ENCODE data around the gene ABHD10.
"Not testable (repeated sequence)": the region's sequence is repeated elsewhere in the genome, so short reads cannot be mapped to it uniquely, and the experiment has no call there.

ABHD10 gene

DNA sequence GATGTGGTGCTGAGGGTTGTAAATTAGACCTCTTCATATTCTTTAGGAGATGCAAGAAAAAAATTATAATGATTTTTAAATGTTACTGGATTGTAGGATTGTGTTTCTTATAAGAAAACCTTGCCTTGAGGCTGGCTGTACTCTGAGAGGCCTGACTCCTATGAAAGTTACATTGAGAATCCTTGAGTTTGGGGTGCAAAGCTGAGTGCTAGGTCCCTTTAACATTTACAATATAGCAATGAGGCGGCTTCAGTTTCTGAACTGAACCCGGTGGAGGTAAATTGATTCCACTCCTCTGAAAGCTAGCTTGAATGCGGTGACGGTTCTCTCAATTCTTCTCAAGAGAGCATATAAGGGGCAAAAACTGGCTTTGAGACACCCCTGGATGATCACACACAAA, 55.6 kb downstream of the ABHD10 start, which contains the start of gene TMPRSS7:
Gene TMPRSS7, plus strand, starts transcription at position 301 of the 400 bp plus-strand sequence. CDS start 110 bp downstream, outside the sequence.
- no peak for DNase-seq (ENCODE audit: low read depth)

DNA sequence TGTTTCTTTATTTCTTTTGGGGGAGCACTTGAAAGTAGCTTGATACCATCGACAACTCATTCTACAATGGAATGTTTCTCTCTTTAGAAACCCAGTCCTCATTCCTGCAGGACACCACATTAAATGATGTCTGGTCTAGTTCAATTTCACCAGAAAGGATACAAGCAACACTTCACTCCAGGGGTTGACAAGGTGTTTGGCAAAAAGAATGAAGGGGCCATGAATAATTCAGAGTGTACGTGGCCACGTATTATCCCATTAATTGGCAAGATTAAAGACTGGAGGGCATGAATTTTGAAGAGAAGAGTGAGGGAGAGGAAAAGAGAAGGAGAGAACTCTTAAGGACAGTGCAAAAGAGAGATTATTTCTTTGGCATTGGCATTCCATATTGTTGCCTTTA, 56.4 kb downstream of the ABHD10 start:
- no peak for DNase-seq (ENCODE audit: low read depth)

DNA sequence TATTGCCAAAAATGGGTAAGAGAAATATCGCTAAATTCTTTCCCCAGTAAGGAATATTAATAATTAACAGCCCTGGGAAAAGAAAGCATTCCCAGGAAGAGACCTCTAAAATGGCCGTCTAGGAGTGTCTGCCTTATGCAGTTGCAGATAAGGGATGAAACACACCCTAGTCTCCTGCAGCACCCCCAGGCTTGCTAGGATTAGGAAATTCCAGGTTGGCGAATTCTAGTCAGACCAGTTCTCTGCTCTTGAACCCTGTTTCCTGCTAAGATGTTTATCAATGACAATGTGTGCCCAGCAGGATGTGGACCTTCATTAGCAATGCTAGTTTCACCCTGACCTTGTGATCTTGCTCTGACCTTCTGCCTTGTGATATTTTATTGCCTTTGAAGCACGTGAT, 58.4 kb downstream of the ABHD10 start:
- DNase-seq (ENCODE audit: low read depth), result not testable (repeated sequence)

GRCh38 chr3:112038863-112039262, 60.0 kb downstream of the ABHD10 start:
- DNase-seq (ENCODE audit: low read depth), result peak; percentile 40

DNA sequence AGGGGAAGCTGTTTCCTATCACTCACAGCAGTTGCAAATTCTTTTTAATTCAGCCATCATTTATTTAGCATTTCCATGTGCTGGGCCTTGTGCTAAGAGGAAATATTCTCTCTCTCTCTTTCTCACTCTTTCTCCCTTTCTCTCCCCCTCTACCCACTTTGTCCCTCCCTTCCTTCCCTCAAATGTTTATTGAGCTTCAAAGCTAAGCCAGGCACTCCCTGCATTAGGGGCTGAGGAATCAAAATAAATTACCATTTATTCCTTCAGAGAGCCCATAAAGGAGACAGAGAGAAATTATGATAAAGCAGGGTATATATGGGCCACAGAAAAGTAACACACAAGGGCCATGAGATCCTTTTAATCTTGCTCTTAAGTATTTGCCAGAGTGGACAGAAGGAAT, 62.5 kb downstream of the ABHD10 start:
- no peak for DNase-seq (ENCODE audit: low read depth)

GRCh38 chr3:112042842-112043280, 64.0 kb downstream of the ABHD10 start:
- no peak for DNase-seq (ENCODE audit: low read depth)

Measured in EH (cell line).